DND-41 (cell line): ENCODE data around the gene NOL4L.

Experiments
- ATAC-seq: fragments of 200-7000 bp; cut with Tn5 transposase; 3 replicates; pipeline ENCODE4 v1.9.1; 2021; ENCODE audit warnings: low read depth; ENCODE audit not compliant: insufficient read depth
- DNase-seq: peaks from one replicate; pipeline ENCODE4 v3.0.0-alpha.2; 2020
- H2AFZ ChIP-seq: 2 replicates; pipeline ENCODE4 v1.6.0; 2012; ENCODE audit warnings: low read depth, low read length
- H3K27ac ChIP-seq: 2 replicates; pipeline ENCODE4 v1.5.1; 2012; ENCODE audit warnings: low read length, inconsistent platforms
- H3K27me3 ChIP-seq: fragments of 200-600 bp; sonication (generic); 2 replicates; pipeline ENCODE4 v1.6.0; 2012; ENCODE audit warnings: low read length, mild to moderate bottlenecking, inconsistent platforms; ENCODE audit not compliant: insufficient read depth, poor library complexity
- H3K36me3 ChIP-seq: 2 replicates; pipeline ENCODE4 v1.5.1; 2012; ENCODE audit warnings: low read length, inconsistent platforms; ENCODE audit not compliant: insufficient read depth
- H3K4me1 ChIP-seq: 2 replicates; pipeline ENCODE4 v1.5.1; 2012; ENCODE audit warnings: mild to moderate bottlenecking, low read length; ENCODE audit not compliant: insufficient read depth
- H3K4me2 ChIP-seq: 2 replicates; pipeline ENCODE4 v1.6.0; 2012; ENCODE audit warnings: mild to moderate bottlenecking, moderate library complexity, low read length, inconsistent platforms; ENCODE audit not compliant: insufficient read depth
- H3K4me3 ChIP-seq, 2 experiments: fragments of 200-600 bp in 1 of 2; shearing (Covaris generic) in 1 of 2; 2 replicates each; pipeline ENCODE4 v1.5.1; 2012 to 2016; ENCODE audit warnings: inconsistent platforms in 2 of 2, low read length in 2 of 2, mild to moderate bottlenecking in 2 of 2, low read depth in 1 of 2, moderate library complexity in 1 of 2
- H3K79me2 ChIP-seq: 2 replicates; pipeline ENCODE4 v1.6.0; 2012; ENCODE audit warnings: low read length, inconsistent platforms; ENCODE audit not compliant: insufficient read depth
- H3K9ac ChIP-seq: 2 replicates; pipeline ENCODE4 v1.6.0; 2012; ENCODE audit warnings: low read depth, mild to moderate bottlenecking, inconsistent platforms, low read length, moderate library complexity
- H3K9me3 ChIP-seq: 2 replicates; pipeline ENCODE4 v1.5.1; 2012; ENCODE audit warnings: low read length, moderate library complexity, mild to moderate bottlenecking, inconsistent platforms; ENCODE audit not compliant: insufficient read depth, severe bottlenecking
- H4K20me1 ChIP-seq: 2 replicates; pipeline ENCODE4 v1.6.0; 2012; ENCODE audit warnings: low read length; ENCODE audit not compliant: insufficient read depth
- EZH2 ChIP-seq: IDR thresholded peaks from 3 replicates; pipeline ENCODE4 v1.6.1; 2012; ENCODE audit warnings: borderline replicate concordance, low read depth, mild to moderate bottlenecking, moderate library complexity, low read length, inconsistent platforms; ENCODE audit not compliant: severe bottlenecking
- TF ChIP-seq, protein P1 (sequence below): IDR thresholded peaks from 2 replicates; pipeline ENCODE4 v1.5.1; 2012; ENCODE audit warnings: borderline replicate concordance, low read length, moderate library complexity, mild to moderate bottlenecking; ENCODE audit not compliant: poor library complexity, severe bottlenecking; ENCODE audit errors: extremely low read depth

Gene NOL4L

DNA sequence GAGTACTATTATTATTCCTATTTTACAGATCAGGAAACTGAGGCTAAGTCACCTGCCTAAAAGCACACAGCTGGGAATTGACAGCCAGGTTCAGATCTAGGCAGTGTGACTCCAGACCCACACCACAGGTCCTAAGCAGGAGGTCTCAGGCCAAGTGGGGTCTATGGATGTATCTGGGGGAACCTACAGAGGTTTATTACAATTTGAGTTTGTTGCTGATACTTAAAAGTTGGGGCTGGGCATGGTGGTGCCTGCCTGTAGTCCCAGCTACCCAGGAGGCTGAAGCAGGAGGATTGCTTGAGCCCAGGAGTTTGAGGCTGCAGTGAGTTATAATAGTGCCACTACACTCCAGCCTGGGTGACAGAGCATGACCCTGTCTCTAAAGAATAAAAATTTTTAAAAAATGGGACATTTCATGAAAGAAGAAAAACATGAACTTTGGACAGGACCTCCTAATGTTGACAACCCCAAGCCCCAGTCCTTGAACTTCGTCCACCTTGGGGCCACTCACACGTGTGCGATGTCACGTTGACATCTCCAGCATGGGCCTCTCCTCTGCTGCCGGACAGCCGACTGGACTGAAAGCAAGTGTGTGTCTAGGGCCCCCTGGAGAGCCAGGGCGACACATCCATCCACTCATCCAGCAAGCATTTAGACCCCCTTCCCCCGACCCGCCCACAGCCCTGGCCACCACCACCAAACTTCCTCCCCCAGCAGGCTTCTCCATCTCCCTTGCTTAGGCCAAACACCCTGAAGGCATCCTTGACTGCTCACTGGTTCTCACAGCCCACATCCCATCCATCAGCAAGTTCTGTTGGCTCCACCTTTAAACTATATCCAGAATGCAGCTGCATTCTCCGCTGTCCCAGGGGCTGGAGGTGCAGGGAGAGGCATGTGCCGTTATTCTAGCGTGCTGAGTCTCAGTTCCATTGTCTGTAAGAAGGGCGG is 40.0 kb downstream of the NOL4L start:
- H3K36me3 ChIP-seq: no peaks in the 10 kb centered on the region
- no peak overlapping the region for H3K4me2 ChIP-seq
- H3K9me3 ChIP-seq: no peaks in the 10 kb centered on the region
- H3K4me3 ChIP-seq: no peak overlapping the region
- H3K4me1 ChIP-seq: peaks cover 20% of the 10 kb centered on the region
- no peaks in the 10 kb centered on the region for H3K27me3 ChIP-seq
- H4K20me1 ChIP-seq: peaks cover 15% of the 10 kb centered on the region; the same call in 1 of the 2 replicates
- TF ChIP-seq EZH2: no peak
- TF ChIP-seq, protein P1, sequence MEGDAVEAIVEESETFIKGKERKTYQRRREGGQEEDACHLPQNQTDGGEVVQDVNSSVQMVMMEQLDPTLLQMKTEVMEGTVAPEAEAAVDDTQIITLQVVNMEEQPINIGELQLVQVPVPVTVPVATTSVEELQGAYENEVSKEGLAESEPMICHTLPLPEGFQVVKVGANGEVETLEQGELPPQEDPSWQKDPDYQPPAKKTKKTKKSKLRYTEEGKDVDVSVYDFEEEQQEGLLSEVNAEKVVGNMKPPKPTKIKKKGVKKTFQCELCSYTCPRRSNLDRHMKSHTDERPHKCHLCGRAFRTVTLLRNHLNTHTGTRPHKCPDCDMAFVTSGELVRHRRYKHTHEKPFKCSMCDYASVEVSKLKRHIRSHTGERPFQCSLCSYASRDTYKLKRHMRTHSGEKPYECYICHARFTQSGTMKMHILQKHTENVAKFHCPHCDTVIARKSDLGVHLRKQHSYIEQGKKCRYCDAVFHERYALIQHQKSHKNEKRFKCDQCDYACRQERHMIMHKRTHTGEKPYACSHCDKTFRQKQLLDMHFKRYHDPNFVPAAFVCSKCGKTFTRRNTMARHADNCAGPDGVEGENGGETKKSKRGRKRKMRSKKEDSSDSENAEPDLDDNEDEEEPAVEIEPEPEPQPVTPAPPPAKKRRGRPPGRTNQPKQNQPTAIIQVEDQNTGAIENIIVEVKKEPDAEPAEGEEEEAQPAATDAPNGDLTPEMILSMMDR: no peak
- ATAC-seq (peak; percentile 43; the same call in 2 of the 3 replicates), DNase-seq (no peak)
- H3K79me2 ChIP-seq: peaks cover 52% of the 10 kb centered on the region
- H3K27ac ChIP-seq: 0 out of 2 replicates have a peak overlapping the region, but pooled peaks have one; percentile 15
- no peak overlapping the region for H2AFZ ChIP-seq
- H3K9ac ChIP-seq: no peak overlapping the region

DNA sequence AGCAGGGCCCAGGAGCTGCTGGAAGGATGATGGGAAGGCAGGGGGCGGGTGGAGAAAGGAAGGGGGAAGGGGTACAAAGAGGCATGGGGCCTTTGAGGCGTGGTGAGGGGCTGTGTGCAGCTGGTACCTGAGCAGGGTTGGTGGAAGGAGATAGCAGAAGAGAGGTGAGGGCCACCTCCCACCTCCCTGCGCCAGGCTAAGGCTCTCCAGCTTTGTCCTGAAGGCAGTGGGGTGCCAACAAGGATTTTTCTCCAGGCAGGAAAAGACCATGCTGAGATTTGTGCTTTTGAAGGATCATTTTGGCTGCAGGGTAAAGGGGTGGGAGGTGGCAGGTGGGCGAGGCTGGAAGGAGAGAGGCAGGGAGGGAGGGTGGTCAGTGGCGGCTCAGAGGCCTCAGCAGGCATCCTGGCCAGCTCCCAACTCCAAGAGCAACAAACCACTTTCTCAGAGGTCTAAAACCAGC is 40.8 kb downstream of the NOL4L start:
- Histone ChIP-seq H3K27ac (0 out of 2 replicates have a peak overlapping the region, but pooled peaks have one; percentile 11), H3K9ac (no peak overlapping the region), H4K20me1 (peaks cover 15% of the 10 kb centered on the region; the same call in 1 of the 2 replicates), H3K9me3 (no peaks in the 10 kb centered on the region), H3K4me1 (peaks cover 28% of the 10 kb centered on the region), H3K79me2 (peaks cover 53% of the 10 kb centered on the region), H3K36me3 (no peaks in the 10 kb centered on the region; the same call in 1 of the 2 replicates), H3K4me2 (no peak overlapping the region), H3K27me3 (no peaks in the 10 kb centered on the region), H2AFZ (no peak overlapping the region), H3K4me3 (no peak overlapping the region)
- ATAC-seq (no peak), DNase-seq (no peak)
- TF ChIP-seq EZH2: no peak
- TF ChIP-seq, protein P1: no peak

DNA sequence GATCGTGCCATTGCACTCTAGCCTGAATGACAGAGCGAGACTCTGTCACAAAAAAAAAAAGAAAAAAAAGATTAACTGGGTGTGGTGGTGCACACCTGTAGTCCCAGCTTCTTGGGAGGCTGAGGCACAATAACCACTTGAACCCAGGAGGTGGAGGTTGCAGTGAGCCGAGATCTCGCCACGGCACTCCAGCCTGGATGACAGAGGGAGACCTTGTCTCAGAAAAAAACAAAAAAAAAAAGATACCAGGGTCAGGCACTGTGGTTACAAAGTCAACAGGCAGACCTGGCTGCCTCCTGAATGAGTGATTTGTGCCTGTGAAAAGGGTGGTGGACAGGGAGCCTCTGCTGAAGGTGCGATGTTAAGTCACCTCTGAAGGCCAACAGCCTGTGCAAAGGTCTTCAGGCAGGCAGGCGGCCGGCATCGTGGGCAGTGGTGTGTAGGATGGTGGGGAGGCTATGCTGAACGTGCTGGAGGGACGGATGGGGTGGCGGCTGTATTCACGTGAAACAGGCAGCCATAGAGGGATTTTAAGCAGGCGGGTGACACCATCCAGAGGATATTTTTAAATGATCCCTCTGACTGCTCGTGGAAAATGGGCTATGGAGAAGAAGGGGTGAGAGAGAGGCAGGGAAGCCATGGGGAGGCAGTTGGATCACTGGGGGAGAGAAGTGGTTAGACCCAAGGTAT is 41.4 kb downstream of the NOL4L start:
- Histone ChIP-seq H3K9ac (no peak overlapping the region), H3K27me3 (no peaks in the 10 kb centered on the region), H3K79me2 (peaks cover 58% of the 10 kb centered on the region), H3K4me3 (no peak overlapping the region), H3K36me3 (no peaks in the 10 kb centered on the region; the same call in 1 of the 2 replicates), H3K4me2 (no peak overlapping the region), H3K4me1 (peaks cover 34% of the 10 kb centered on the region), H3K9me3 (no peaks in the 10 kb centered on the region), H3K27ac (peak overlapping the region; percentile 11; the same call in 1 of the 2 replicates), H4K20me1 (peaks cover 15% of the 10 kb centered on the region; the same call in 1 of the 2 replicates), H2AFZ (no peak overlapping the region)
- ATAC-seq: no peak
- no peak for TF ChIP-seq EZH2
- TF ChIP-seq, protein P1: no peak
- DNase-seq: no peak
